A673 (cell line): ENCODE results near the gene TIAM1. TPM values are rescaled to one million over a fixed set of nuclear protein-coding genes. Genes with fewer than 3 reads are reported as not detected.

Experiments
- BruUV-seq: library from RNA; stranded (reverse); fragments of 400-500 nt; replicated peaks from 2 replicates; lab custom pipeline; 2021; lab: Mats Ljungman, UMichigan
- CTCF ChIA-PET: fragments of 300-600 bp; sonication (Branson Sonifier 250); formaldehyde crosslinking; loops from one replicate; lab custom pipeline; 2022; ENCODE audit warnings: antibody characterized with exemption; lab: Charles Lee
- POLR2A ChIA-PET: fragments of 300-600 bp; sonication (Branson Sonifier 250); formaldehyde crosslinking; loops from one replicate; lab custom pipeline; 2022; ENCODE audit warnings: antibody characterized with exemption; ENCODE audit not compliant: low non-redundant PET; lab: Charles Lee
- DNase-seq: peaks from one replicate; pipeline ENCODE4 v3.0.0-alpha.2; 2015; ENCODE audit warnings: low spot score
- H3K27ac ChIP-seq: fragments of 200-600 bp; sonication (generic); 2 replicates; pipeline ENCODE4 v1.5.1; 2016; ENCODE audit warnings: mixed run types, low read depth, mild to moderate bottlenecking, mixed read lengths, antibody characterized with exemption, low read length; ENCODE audit not compliant: poor library complexity, severe bottlenecking
- H3K27me3 ChIP-seq: fragments of 200-600 bp; sonication (generic); replicated peaks from 2 replicates; pipeline ENCODE4 v1.6.1; 2017; ENCODE audit warnings: mixed run types, low read depth, mild to moderate bottlenecking, mixed read lengths, antibody characterized with exemption, low read length; ENCODE audit not compliant: insufficient read depth, poor library complexity
- H3K36me3 ChIP-seq: fragments of 200-600 bp; sonication (generic); 2 replicates; pipeline ENCODE4 v1.6.1; 2016; ENCODE audit warnings: mixed run types, mild to moderate bottlenecking, mixed read lengths, antibody characterized with exemption, low read length; ENCODE audit not compliant: insufficient read depth, poor library complexity, severe bottlenecking
- H3K4me1 ChIP-seq: fragments of 200-600 bp; sonication (generic); 2 replicates; pipeline ENCODE4 v1.6.1; 2017; ENCODE audit warnings: mixed run types, mild to moderate bottlenecking, mixed read lengths, antibody characterized with exemption, low read length; ENCODE audit not compliant: insufficient read depth, poor library complexity, severe bottlenecking
- H3K4me3 ChIP-seq: fragments of 200-600 bp; sonication (generic); 2 replicates; pipeline ENCODE4 v1.5.1; 2016; ENCODE audit warnings: low read depth, mixed run types, mild to moderate bottlenecking, mixed read lengths, low read length; ENCODE audit not compliant: poor library complexity, severe bottlenecking
- H3K9me3 ChIP-seq: fragments of 200-600 bp; sonication (generic); 2 replicates; pipeline ENCODE4 v1.6.1; 2016; ENCODE audit warnings: mixed run types, low read depth, mild to moderate bottlenecking, mixed read lengths, antibody characterized with exemption, low read length; ENCODE audit not compliant: poor library complexity, severe bottlenecking
- EZH2 ChIP-seq: fragments of 200-600 bp; sonication (generic); IDR thresholded peaks from 2 replicates; pipeline ENCODE4 v1.6.1; 2017; ENCODE audit warnings: borderline replicate concordance, low read depth, mild to moderate bottlenecking, mixed read lengths, antibody characterized with exemption, low read length; ENCODE audit not compliant: poor library complexity, severe bottlenecking
- intact Hi-C: fragments of 100-400 bp; cut with micrococcal nuclease; formaldehyde crosslinking; loops from one replicate; pipeline ENCODE4 v1.10.0; 2022; ENCODE audit not compliant: unreplicated experiment
- total RNA-seq: library from RNA; stranded (reverse); gene quantifications from 2 replicates; pipeline ENCODE4 v1.2.3, GENCODE V29; 2021
- TF ChIP-seq, protein P1 (sequence below): fragments of 300-800, 200-600 bp; sonication (generic); conservative IDR thresholded peaks from 2 replicates; pipeline ENCODE4 v1.5.1; 2017; ENCODE audit warnings: low read depth, mild to moderate bottlenecking, antibody characterized with exemption, low read length, moderate library complexity, mixed read lengths

Gene TIAM1
- total RNA-seq, 1 experiment from 2014 or later: 9.6 TPM

DNA sequence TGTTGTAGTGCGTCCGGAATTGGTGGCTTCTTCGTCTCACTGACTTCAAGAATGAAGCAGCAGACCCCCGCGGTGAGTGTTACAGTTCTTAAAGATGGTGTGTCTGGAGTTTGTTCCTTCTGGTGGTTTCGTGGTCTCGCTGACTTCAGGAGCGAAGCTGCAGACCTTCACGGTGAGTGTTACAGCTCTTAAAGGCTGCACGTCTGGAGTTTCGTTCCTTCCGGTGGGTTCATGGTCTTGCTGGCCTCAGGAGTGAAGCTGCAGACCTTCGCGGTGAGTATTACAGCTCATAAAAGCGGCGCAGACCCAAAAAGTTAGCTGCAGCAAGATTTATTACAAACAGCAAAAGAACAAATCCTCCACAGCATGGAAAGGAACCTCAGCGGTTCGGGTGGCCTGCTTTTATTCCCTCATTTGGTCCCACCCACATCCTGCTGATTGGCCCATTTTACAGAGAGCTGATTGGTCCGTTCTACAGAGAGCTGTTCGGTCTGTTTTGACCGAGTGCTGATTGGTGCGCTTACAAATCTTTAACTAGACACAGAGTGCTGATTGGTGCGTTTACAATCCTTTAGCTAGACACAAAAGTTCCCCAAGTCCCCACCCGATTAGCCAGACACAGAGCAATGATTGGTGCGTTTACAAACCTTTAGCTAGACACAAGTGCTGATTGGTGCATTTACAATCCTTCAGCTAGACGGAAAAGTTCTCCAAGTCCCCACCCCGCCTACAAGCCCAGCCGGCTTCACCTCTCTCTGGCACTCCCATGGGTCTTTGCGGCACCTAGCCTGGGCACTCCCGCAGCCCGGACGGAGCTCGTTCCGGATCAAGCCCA is 256.2 kb downstream of the TIAM1 start:
- CTCF ChIA-PET: no interaction called here
- no peak overlapping the region for H3K27ac ChIP-seq
- no peaks in the 10 kb centered on the region for H3K9me3 ChIP-seq
- TF ChIP-seq, protein P1, sequence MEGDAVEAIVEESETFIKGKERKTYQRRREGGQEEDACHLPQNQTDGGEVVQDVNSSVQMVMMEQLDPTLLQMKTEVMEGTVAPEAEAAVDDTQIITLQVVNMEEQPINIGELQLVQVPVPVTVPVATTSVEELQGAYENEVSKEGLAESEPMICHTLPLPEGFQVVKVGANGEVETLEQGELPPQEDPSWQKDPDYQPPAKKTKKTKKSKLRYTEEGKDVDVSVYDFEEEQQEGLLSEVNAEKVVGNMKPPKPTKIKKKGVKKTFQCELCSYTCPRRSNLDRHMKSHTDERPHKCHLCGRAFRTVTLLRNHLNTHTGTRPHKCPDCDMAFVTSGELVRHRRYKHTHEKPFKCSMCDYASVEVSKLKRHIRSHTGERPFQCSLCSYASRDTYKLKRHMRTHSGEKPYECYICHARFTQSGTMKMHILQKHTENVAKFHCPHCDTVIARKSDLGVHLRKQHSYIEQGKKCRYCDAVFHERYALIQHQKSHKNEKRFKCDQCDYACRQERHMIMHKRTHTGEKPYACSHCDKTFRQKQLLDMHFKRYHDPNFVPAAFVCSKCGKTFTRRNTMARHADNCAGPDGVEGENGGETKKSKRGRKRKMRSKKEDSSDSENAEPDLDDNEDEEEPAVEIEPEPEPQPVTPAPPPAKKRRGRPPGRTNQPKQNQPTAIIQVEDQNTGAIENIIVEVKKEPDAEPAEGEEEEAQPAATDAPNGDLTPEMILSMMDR: no peak
- no peak for TF ChIP-seq EZH2
- peaks cover 6% of the 10 kb centered on the region for H3K27me3 ChIP-seq
- no peak overlapping the region for H3K4me3 ChIP-seq
- H3K36me3 ChIP-seq: no peaks in the 10 kb centered on the region
- no peaks in the 10 kb centered on the region for H3K4me1 ChIP-seq
- intact Hi-C loops: loop anchor here (2.0 to 10.0 kb wide), 2 partner anchors 257 to 1043 kb away; no protein-coding TSS in a partner anchor
- POLR2A ChIA-PET: no interaction called here
- BruUV-seq: no TSS peak
- DNase-seq: no peak

GRCh38 chr21:31084689-31085088 is 259.4 kb downstream of the TIAM1 start:
- no peaks in the 10 kb centered on the region for H3K36me3 ChIP-seq
- H3K27me3 ChIP-seq: no peaks in the 10 kb centered on the region
- no peak for DNase-seq
- no TSS peak for BruUV-seq
- no peak overlapping the region for H3K4me3 ChIP-seq
- ChIA-PET CTCF (no interaction called here), POLR2A (no interaction called here)
- H3K9me3 ChIP-seq: no peaks in the 10 kb centered on the region
- TF ChIP-seq, protein P1: no peak
- TF ChIP-seq EZH2: no peak
- no peaks in the 10 kb centered on the region for H3K4me1 ChIP-seq
- no peak overlapping the region for H3K27ac ChIP-seq
- intact Hi-C loops: loop anchor here (2.0 to 10.0 kb wide), 2 partner anchors 744 to 1040 kb away; no protein-coding TSS in a partner anchor

DNA sequence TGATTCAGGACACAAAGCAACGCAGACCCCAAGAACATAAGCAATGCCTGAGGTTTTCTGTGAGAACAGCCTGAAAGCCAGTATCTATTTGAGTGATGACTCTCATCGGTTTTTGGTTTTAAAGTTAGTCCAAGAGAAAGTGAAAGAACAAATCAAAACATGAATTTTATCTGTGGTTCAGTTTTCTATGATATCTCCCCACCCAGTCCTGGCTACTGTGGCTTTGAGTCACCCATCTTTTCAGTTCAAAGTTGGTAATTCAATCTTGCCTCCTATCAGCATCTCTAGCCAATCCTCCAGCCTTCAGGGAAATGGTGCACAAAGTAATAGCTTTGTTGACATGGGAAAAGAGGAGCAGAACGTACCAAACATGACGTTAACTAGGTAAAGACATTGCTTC is 265.3 kb downstream of the TIAM1 start:
- DNase-seq: no peak
- Histone ChIP-seq H3K27me3 (no peaks in the 10 kb centered on the region), H3K36me3 (no peaks in the 10 kb centered on the region), H3K4me3 (no peak overlapping the region), H3K4me1 (no peaks in the 10 kb centered on the region), H3K9me3 (no peaks in the 10 kb centered on the region), H3K27ac (no peak overlapping the region)
- ChIA-PET POLR2A (no interaction called here), CTCF (no interaction called here)
- TF ChIP-seq, protein P1: no peak
- no peak for TF ChIP-seq EZH2
- BruUV-seq: no TSS peak
- intact Hi-C loops: no loop called here
